NCI-H2227 treated with DMSO at 0.1 percent for 48 hours (cell line): ENCODE results near the gene FRMD1.

Source experiments
- DNase-seq: peaks from one replicate; lab custom pipeline; 2025; lab: John Stamatoyannopoulos, UW

FRMD1 gene

DNA sequence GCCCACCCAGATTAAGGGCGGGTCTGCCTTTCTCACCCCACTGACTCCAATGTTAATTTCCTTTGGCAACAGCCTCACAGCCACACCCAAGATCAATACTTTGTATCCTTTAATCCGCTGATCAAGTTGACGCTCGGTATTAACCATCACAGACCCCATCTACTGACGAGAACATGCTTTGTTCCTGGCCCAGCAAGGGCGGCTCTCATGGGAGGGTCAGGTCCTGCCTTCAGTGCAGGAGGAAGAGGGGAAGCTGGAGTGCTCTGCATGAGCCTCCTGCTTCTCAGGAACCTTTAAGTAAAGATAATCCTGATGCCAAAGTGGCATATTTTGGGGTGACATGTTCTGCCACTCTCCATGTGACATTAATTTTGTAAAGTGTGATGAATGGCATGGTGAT is 73.2 kb downstream of the FRMD1 start:
- DNase-seq: no peak

DNA sequence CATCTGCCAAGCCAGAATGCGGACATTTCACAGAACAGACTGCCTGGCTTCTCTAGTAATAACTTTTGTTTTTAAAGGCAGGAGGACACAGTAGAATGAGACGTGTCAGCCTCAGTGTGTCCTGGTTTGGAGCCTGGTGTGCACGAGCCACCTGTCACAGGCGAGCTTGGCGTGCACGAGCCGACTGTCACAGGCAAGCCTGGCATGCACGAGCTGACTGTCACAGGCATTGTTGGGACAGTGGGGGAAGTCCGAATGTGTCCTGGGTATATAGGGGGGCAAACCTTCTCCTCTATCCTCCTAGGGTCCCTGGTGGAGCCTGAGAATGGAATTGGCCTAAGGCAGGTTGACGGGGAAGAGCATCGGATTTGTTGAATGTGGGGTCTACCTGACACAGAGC is 74.1 kb downstream of the FRMD1 start:
- DNase-seq: no peak

DNA sequence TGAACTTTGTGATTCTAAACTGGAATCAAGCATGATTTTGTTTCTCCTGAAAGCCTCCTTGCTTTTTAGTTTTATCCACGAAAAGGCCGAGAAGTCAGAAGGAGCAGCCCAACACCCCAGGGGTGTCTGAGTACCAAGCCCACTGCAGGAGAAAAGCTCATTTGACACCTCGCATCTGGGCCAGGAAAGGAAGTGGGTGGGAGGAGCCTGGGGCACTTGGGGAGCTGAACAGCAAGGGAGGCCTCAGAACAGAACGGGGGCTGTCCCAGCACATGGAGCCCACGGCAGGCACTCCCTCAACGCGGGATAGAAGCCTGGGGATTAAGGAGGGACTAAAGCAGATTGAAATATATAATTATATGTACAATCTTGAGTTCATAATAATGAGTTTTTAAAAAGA is 75.0 kb downstream of the FRMD1 start:
- no peak for DNase-seq
